Activated gamma-delta T cell treated with Interleukin-2 at 50 U/mL for 16 hours (primary cell): ENCODE data around the gene SH2D5.

ENCODE experiments used
- DNase-seq: peaks from one replicate; pipeline ENCODE4 v3.0.0-alpha.2; 2020

SH2D5 gene

DNA sequence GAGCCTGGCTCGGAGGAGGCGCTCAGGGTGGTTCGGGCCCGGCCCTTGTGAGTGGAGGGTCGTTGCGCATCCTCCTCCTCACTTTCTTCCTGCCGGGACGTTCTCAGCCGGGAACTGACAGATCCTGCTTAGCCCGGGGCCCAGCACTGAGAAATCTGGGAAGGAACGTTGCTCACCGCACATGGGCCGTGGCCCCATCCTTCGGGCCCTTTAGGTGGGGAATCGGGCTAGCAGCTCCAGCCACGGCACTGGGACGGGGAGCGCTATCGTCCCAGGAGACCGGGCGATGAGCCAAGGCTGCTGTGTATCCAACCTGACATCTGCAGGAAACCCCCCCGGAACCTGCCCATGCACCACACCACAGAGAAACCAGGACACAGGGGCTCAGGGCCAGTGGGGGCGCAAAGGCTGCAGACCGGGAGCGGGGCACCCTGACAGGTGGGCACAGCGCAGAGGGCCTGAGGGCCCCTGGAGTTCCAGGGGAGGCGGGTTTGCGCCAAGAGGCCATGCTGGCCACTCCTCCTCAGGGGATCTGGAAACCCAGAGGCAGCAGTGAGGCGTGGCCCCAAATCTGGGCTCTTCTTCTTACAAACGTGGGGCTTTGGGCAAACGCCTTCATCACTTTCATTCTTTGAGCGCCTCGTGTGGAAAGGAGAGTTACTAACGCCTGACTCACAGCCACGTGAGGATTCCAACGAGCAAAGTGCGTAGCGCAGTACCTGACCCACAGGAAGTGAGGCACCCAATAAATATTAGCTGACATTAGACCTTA, at the start of gene SH2D5:
SH2D5 (minus strand) TSS at position 116 of the 772 bp plus-strand sequence. CDS start 4,659 bp downstream, outside the sequence.
- DNase-seq = peak; percentile 53

DNA sequence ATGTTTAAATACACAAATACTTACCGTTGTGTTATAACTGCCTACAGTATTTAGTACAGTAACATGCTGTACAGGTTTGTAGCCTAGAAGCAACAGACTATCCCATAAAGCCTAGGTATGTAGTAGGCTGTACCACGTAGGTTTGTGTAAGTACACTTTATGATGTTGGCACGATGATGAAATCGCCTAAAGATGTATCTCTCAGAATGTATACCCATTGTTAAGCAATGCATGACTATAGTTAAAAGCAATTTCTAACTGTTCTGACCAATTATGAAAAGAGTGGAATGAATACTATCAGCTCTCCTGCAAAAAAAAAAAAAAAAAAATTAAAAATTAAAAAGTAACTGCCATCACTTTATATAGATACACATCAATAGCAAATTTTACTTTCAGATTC, 43.2 kb upstream of the SH2D5 start:
- no peak for DNase-seq

DNA sequence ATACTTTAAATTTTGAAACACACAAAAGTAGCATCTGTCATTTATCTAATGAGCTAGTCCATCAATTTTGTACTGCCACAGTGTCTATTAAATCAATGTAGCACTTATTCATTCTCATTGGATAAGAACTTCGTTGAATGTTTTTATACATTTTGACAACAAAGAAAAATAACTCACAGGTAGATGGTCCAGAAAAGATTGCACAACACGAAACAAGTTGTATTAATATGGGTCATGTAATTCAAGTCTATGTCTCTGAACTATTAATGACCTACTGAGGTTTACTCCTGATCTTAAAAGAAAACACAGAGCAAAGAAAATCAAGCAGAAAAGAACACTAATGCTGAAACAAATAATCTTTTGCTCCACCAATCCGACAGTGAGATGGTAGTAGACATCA, 39.3 kb upstream of the SH2D5 start:
- DNase-seq = no peak

DNA sequence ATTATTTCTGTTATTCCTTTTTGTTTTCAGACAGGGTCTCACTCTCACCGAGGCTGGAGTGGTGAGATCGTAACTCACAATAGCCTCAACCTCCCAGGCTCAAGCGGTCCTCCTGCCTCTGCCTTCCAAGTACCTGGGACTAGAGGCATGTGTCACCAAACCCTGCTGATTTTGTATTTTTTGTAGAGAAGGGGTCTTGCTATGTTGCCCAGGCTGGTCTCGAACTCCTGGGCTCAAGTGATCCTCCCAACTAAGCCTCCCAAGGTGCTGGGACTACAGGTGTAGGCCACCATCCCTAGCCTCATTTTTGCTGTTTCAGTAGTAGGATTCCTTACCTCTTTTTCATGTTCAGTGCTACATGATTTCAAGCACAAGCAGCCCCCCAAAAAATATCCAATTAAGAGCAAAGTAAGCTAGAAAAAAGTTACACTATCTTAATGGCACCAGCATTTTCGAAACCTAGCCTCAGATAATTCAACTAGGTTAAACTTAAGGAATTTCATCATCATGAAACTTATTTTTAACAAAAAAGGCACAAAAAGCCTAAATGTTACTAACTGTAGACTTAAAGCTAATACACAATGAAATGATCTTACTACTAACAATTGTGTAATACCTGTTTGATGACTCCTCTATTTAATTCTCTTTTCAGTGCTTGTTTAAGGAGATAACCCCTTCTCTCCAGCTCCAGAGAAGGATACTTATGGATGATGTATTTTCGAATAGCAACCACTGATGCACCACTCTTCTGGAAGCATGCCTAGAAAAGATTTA, 38.0 kb upstream of the SH2D5 start:
- DNase-seq = no peak

DNA sequence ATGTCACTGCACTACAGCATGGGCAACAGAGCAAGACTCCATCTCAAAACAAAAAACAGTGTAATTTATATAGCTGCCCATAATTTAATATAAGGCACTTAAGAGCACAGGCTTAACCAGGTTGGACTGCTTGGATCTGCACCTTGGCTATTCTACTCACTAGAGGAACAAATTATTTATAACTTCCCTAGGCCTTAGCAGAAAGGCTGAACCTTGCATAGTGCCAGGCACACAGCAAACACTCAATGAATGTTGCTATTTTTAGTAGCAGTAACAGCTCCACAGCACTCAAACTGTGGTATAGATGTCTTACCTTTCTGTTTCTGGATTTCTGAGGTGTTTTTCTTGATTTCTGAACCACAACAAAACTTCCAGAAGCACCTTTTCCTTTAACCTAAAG, 34.8 kb upstream of the SH2D5 start:
- no peak for DNase-seq

DNA sequence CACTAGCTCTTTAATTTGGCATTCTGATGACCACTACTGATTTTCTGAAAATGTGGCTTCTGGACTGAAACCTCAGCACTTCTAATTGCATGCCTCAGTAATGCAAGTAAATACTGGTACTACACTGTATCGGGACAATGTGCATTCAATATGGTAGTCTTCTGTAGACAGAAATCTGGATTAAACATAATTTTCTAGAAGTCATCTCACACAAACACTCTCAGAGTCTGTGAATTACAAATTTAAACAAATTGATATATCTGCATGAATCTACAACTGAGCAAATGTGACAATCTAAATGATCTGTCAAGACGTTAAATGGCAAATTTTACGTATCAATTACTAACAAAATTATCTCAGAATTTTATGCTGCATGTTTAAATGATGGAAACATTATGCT, 30.9 kb upstream of the SH2D5 start:
- DNase-seq = no peak

DNA sequence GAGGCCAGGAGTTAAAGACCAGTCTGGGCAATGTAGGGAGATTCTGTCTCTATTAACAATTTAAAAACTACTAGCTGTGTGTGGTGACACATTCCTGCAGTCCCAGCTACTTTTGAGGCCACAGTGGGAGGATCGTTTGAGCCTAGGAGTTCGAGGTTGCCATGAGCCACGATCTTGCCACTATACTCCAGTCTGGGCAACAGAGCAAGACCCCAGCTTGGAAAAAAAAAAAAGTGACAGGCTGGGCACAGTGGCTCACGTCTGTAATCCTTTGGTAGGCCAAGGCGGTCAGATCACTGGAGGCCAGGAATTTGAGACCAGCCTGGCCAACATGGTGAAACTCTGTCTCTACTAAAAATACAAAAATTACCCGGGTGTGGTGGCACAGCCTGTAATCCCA, 27.8 kb upstream of the SH2D5 start:
- DNase-seq = no peak

DNA sequence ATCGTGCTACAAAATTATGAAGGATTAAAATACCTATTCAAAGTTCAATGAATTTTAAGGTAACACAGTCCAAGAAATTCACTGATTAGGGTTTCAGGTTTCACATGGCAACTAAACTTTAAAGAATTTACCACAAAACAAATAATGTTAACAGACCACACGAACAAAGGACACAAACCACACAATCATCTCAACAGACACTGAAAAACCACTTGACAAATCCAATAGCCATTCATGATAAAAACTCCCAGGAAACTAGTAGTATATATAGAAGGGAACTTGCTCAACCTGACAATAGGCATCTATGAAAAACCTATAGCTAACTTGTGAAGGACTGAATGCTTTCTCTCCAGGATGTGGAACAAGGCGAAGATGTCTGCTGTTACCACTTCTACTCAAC, 21.1 kb upstream of the SH2D5 start:
- no peak for DNase-seq

DNA sequence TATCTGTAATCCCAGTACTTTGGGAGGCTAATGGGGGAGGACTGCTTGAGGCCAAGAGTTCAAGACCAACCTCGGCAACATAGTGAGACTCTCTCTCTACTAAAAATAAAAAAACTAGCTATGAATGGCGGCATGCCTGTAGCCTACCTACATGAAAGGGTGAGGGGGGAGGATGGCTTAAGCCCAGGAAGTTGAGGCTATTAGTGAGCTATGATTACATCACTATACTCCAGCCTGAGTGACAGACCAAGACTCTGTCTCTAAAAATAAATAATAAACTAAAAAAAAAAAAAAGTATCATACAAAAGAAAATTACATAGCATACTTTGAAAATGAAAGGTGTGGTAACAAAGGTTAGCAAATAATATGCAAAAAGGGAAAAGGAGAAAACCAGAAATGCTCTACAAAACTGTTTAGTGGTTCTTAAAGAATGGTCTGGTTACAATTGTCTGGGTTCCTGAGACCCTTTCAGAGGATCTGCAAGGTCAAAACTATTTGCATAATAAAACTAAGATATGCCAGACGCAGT, 19.0 kb upstream of the SH2D5 start:
- no peak for DNase-seq

DNA sequence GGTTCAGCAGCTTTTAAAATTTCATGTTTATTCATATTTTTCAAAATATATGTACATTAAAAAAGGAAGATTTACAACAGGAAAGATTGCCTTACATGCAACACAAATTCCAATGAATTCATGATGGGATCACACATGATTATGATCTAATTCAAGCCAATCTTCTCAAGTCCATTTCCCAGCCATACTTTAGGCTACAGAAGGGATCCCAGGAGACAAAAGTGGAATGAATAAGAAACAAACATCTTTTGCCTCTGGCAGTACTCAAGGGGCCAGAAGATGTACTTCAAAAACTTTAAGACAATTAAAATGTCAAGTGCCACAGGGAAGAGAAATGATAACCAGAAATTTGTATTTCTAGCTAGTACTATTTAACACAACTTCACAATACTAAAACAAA, 10.2 kb upstream of the SH2D5 start:
- no peak for DNase-seq

DNA sequence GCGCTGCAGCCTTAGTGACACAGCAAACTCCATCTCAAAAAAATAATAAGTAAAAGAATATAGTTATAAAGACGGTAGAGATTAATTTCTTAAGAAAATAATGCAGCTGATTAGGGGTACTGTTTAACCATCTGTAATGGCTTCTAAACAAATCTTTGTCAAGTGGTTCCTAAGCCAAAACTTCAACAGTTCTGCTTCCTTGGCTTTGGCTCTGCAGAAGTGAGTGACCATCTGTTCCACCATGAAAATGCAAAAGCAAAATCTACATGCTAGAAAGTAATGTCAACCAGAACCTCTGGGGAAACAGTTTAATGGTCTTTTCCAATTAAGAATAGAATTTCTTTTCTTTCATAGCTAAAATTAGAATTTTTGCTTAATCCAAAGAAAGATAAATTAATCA, 8.3 kb upstream of the SH2D5 start:
- DNase-seq = no peak

DNA sequence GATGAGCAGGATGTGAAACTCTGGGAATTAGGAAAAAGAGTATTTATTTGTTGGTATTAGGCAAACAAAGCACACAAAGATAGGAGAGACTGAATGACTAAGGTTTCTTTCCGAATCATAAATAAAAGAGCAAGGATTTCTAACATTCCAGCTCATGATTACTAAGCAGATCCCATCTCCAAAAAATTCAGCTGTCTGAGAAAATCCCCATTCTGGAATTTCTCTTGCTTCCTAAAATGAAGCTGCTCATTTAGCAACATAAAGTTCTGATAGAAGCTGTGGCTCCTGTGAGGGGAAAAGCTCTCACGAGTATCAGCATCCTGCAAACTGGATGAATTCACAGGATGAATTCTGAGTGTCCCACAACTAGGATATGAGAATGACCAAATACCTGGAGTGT, 6.7 kb upstream of the SH2D5 start:
- no peak for DNase-seq

DNA sequence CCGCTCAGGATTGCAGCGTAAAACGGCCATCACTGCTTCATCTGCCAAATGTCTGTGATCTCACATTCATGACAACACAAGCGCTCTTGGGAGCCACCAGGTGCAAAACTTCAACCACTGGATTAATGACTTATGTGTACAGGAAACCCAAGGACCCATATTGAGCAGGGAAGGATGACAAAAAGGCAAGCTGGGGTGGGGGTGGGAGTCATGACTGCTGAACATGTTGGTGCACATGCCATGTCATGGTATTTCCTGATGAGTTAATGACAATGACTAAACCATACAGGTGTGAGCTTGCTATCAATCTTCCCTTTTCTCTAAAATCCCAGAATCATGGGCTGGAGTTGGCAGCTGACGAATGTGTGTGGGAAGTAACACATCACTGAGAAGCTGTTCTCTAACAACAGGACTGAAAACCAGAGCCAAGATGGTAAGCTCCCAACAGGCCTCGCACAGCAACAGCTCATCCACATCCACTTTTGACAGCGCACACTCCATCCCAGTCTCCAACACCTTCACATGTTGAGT, 3.1 kb upstream of the SH2D5 start:
- no peak for DNase-seq

DNA sequence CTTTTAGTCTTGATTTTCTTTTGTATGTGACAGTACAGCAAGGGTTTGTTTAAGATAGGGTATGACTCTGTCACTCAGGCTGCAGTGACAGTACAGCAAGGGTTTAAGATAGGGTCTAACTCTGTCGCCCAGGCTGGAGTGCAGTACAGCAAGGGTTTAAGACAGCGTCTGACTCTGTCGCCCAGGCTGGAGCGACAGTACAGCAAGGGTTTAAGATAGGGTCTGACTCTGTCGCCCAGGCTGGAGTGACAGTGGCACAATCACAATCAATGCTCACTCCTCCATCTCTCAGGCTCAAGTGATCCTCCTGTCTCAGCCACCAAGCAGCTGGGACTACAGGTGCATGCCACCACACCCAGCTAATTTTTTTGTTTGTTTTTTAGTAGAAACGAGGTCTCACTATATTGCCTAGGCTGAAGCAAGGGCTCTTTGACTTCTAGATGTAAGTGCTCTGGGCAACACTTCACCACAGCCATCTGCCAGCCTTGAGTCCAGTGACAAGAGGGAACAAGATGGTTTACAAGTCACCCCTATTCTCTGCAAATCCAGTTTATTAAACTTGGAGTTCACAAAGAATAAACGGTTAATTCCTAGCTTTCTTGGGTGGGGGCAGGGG, 965 bp upstream of the SH2D5 start:
- no peak for DNase-seq

DNA sequence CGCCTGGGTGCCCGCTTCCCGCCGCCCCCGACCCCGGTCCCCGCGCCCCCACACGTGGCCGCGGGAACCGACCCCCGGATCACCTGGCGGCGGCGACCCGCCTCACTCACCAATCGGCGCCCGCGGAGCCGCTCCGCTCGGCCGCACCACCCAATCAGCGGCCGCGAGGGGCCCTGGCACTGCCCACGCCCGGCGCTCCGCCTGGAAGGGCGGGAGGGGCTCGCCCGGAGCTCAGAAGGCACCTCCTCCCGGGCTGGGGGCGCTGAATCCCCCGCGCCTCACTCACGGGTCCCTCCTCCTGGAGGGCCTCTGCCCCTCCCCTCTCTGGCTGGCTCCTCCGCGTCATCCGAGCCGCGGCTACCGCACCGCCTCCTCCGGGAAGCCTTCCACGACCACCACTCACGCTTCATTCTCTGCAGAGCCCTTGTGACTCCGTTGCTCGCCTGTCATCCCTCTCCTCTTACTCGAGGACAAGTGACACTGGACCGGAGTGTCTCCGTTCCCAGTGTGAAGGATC, 374 bp downstream of the SH2D5 start:
- peak; percentile 41 for DNase-seq

DNA sequence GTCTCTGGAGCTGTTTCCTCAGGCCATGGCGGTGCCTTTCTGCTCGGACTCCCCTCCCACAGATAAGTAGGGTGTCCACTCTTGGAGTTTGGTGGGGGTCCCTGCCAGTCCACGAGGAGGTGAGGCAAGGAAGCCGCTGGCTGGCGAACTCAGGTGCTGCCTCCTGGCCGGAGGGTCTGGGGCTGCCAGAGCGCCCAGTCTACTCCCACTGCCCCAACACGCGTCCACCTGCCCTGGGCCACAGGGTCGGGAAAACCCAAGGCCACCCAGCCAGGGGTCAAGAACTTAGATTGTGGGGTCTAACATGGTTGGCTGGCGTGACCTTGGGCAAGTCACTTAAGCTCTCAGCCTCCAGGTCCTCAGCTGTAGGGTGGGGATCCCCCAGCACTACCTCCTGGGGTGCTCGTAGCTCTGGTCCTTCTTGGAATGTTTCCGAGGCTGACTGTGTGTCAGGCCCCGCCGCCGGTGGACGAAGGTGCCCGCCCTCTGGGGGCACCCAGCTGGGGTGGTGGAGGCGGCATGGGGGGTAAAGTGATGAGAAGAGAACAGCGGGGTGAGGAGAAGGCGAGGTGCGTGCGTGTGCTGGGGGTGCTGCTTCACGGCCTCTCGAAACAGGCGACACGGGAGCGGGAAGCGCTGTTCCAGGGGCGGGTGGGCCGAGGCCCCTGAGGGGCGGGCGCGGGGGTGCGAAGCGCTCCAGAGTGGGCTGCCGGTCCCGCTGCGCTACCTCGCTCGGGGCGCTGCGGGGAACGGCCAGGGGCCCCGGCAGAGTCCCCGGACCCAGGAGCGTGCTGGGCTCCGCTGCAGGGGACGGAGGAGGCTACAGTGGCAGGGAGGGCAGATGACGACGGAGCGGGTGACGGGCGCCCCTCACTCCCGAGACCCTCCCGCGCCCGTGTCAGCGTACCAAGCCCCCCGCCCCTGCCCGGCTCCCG, 1.2 kb downstream of the SH2D5 start:
- no peak for DNase-seq

DNA sequence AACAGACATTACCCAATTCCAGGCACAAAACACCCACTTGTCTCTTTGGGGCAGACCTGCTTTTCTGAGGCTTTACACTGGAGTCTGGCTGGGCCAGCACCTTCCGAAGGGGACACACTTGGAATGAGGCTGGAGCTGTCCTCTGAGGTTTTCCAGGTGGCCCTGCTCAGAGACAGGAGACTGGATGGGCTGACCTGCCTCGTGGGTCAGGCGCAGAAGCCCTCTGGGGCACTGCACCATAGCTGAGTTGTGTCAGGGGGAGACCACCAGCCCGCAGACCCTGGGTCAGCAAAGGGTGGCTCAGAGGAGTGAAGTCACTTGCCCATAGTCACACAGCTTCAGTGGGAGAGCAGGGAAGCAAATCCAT, 1.8 kb downstream of the SH2D5 start:
- DNase-seq = no peak

DNA sequence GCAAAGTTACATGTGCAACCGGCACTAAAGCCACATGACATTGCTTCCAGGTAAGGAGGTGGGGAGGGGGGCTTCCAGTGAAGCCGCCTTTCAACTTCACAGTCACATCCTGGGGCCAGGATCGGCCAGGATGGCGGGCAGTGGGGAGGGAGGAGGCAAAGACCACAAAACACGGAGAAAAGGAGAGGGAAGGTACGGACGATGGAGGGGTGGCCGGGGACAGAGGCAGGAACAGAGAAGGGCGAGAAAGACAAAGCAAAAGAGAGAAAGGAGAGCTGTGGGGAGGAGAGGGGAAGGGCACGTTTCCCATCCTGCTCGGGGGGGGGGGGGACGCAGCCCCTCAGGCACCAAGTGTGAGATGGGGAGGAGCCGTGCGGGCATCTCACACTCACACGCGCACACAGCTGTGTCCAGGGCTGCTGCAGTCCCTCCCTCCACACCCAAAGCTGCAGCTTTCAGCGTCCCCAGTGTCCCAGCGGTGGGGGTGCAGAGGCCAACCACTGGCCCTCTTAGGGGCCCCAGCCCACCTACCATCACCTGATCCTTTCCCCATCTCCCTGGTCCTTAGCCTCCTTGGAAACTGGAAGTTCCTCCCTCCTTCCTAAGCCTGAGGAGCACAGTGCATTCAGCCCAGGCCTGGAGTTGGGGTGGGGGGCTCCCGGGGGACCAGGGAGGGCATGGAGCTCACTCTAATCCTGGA, 2.4 kb downstream of the SH2D5 start:
- no peak for DNase-seq

DNA sequence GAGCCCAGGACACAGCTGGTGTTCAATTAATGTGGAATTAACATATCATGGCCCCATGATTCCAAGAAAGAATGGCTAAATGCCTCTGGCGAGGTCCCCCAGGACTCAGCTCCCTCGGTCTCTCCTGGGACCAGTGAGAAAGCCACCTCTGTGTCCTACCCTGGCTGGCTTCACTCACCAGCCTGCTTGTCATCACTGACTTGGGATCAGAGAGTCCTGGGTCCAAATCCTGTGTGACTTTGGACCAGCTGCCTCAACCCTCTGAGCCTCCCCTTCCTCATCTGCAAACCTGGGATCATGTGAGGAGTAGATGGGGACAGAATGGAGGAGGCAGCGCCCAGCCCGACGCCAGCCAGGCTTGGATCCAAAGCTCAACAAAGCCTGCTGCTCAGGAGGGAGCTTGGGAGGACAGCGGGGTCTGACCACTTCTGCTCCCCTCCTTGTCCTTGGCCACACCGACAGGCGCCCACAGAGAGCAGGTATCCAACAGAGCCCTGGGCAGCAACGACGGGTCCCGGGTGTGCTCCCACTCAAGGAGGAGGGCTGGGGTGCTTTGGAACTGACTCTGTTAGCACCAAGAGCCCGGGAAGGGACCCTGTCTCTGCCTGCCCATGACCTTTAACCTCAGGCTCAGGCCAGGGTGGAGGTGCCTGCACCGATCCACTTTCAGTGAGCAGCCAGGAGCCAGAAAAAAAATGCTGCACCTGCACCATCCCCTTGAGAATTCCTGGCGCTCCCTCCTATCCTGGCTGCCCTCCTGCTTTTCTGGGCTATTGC, 3.2 kb downstream of the SH2D5 start:
- DNase-seq = no peak

DNA sequence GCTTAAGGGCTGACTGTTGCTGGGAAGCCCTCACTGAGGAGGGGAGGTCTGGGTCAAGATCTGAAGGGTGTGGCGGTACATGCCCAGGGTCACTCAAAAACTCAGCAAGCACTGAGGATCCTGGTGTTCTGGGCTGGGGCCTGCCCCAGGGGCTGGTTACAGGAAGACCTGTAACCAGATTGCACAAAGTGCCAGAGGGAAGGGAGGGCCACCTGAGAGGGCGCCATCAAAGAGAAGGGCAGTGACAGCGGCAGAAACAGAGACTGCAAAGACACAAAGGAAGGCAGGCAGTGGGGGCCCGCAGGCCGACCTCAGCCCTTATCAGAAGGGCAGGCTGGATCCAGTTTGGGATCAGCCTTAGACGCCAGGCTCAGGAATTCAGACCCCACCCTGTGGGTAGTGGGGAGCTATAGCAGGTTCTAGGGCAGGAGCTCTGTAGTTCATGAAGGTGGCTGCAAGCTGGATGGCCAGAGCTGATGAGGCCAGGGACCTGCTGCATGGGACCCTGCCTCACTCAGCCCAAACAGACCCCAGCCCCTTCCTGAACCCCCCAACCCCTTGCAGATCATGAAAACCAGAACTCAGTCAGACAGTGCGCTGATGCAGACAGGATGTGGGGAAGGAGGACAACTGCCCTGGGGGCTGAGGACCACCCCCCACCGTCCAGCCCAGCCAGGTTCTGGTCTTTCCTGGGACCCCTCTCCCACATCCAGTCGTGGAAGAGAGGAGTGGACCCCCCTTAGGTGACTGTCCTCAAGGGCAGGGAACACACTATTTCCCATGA, 3.9 kb downstream of the SH2D5 start:
- DNase-seq = no peak
